Neural cell (in vitro differentiated cells): ENCODE results near the gene ST6GALNAC3.

ENCODE experiments used
- EP300 ChIP-seq: fragments of 450-650 bp; conservative IDR thresholded peaks from 2 replicates; pipeline ENCODE4 v1.6.1; 2014; ENCODE audit warnings: antibody characterized with exemption, mild to moderate bottlenecking, moderate library complexity; ENCODE audit not compliant: poor library complexity, severe bottlenecking
- EZH2 ChIP-seq: fragments of 200-600, 300-800 bp; shearing (Covaris generic), sonication (generic); IDR thresholded peaks from 2 replicates; pipeline ENCODE4 v1.6.1; 2014; ENCODE audit warnings: antibody characterized with exemption, low read length, borderline replicate concordance, mild to moderate bottlenecking; ENCODE audit not compliant: insufficient read depth, poor library complexity, severe bottlenecking
- MXI1 ChIP-seq: fragments of 450-650 bp; conservative IDR thresholded peaks from 2 replicates; pipeline ENCODE4 v1.6.1; 2014; ENCODE audit warnings: antibody characterized with exemption, mild to moderate bottlenecking; ENCODE audit not compliant: poor library complexity, severe bottlenecking
- POLR2AphosphoS5 ChIP-seq: IDR thresholded peaks from 2 replicates; pipeline ENCODE4 v1.6.1; 2012
- RAD21 ChIP-seq: fragments of 450-650 bp; conservative IDR thresholded peaks from 2 replicates; pipeline ENCODE4 v1.6.1; 2014; ENCODE audit warnings: antibody characterized with exemption, mild to moderate bottlenecking, moderate library complexity
- TAF1 ChIP-seq: IDR thresholded peaks from 2 replicates; pipeline ENCODE4 v1.6.1; 2012; ENCODE audit warnings: low read depth
- TF ChIP-seq, protein P1 (sequence below): fragments of 450-650 bp; IDR thresholded peaks from 2 replicates; pipeline ENCODE4 v1.5.1; 2014; ENCODE audit warnings: antibody characterized with exemption, mild to moderate bottlenecking, moderate library complexity; ENCODE audit not compliant: poor library complexity, severe bottlenecking
- TF ChIP-seq, protein P2 (sequence below): IDR thresholded peaks from 2 replicates; pipeline ENCODE4 v1.6.1; 2012; ENCODE audit warnings: borderline replicate concordance

DNA sequence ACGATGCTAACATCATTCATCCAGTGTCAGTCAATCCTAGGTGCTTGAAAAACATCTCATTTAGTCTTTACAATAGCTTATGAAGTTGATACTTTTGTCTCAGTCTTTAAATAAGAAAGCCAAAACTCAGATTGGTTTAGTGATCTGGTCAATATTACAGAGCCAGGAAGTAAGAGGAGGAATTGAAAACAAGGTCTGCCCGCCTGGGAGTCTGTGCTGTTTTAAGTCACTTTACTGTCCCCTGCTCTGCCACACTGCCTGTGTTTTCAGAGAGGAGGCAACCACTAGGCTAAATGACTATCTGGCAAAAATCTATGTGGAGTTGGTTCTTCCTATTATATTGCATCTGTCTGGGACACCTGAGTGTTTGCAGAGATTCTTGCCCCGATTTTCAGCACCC lies 62.3 kb downstream of the ST6GALNAC3 start:
- TF ChIP-seq, protein P1, sequence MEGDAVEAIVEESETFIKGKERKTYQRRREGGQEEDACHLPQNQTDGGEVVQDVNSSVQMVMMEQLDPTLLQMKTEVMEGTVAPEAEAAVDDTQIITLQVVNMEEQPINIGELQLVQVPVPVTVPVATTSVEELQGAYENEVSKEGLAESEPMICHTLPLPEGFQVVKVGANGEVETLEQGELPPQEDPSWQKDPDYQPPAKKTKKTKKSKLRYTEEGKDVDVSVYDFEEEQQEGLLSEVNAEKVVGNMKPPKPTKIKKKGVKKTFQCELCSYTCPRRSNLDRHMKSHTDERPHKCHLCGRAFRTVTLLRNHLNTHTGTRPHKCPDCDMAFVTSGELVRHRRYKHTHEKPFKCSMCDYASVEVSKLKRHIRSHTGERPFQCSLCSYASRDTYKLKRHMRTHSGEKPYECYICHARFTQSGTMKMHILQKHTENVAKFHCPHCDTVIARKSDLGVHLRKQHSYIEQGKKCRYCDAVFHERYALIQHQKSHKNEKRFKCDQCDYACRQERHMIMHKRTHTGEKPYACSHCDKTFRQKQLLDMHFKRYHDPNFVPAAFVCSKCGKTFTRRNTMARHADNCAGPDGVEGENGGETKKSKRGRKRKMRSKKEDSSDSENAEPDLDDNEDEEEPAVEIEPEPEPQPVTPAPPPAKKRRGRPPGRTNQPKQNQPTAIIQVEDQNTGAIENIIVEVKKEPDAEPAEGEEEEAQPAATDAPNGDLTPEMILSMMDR: no peak
- TF ChIP-seq EZH2 (no peak), EP300 (no peak), RAD21 (no peak), MXI1 (no peak), POLR2AphosphoS5 (no peak), TAF1 (no peak)
- TF ChIP-seq, protein P2, sequence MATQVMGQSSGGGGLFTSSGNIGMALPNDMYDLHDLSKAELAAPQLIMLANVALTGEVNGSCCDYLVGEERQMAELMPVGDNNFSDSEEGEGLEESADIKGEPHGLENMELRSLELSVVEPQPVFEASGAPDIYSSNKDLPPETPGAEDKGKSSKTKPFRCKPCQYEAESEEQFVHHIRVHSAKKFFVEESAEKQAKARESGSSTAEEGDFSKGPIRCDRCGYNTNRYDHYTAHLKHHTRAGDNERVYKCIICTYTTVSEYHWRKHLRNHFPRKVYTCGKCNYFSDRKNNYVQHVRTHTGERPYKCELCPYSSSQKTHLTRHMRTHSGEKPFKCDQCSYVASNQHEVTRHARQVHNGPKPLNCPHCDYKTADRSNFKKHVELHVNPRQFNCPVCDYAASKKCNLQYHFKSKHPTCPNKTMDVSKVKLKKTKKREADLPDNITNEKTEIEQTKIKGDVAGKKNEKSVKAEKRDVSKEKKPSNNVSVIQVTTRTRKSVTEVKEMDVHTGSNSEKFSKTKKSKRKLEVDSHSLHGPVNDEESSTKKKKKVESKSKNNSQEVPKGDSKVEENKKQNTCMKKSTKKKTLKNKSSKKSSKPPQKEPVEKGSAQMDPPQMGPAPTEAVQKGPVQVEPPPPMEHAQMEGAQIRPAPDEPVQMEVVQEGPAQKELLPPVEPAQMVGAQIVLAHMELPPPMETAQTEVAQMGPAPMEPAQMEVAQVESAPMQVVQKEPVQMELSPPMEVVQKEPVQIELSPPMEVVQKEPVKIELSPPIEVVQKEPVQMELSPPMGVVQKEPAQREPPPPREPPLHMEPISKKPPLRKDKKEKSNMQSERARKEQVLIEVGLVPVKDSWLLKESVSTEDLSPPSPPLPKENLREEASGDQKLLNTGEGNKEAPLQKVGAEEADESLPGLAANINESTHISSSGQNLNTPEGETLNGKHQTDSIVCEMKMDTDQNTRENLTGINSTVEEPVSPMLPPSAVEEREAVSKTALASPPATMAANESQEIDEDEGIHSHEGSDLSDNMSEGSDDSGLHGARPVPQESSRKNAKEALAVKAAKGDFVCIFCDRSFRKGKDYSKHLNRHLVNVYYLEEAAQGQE: no peak
